Measurements from ENCODE around the gene CMTR1.

- TF ChIP-seq POLR2AphosphoS5 (IDR thresholded peaks at IDR 0.05): peak; percentile 78 to 90 (median 82)
- peak; percentile 53 for TF ChIP-seq POLR2A (IDR thresholded peaks at IDR 0.05)
These were observed at the start of gene CMTR1 for GRCh38 chr6:37432916-37433656.

Measured in breast epithelium (tissue), 3 donors.